Measurements from ENCODE around the gene MATN3.

The MATN3 gene

GRCh38 chr2:20035955-20036666, 23.6 kb upstream of the MATN3 start:
- no peak for FAIRE-seq

GRCh38 chr2:20034821-20035220, 22.4 kb upstream of the MATN3 start:
- FAIRE-seq, result no peak

- FAIRE-seq, result no peak
These were observed 21.8 kb upstream of the MATN3 start for GRCh38 chr2:20034218-20034617.

DNA sequence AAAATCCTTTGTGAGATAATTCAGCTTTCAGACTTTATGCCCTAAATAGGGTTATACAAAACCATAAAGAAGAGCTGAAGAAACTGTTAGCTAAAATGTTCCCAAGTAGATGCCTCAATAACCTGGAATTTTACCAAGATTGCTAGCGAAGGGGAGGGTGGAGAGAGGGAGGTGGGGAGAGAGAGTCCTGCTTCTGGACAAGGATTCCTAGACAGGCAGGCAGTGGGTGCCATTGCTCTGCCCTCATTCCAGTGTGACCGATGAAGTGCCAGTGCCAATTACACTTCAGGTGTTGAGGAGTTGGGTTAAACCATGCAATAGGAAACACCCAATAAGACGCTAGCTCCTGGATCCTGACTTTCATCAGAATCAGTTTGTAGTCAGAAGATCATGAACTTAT, 20.9 kb upstream of the MATN3 start:
- FAIRE-seq, result no peak

- FAIRE-seq, result no peak
These were observed 17.8 kb upstream of the MATN3 start for GRCh38 chr2:20030224-20030623.

DNA sequence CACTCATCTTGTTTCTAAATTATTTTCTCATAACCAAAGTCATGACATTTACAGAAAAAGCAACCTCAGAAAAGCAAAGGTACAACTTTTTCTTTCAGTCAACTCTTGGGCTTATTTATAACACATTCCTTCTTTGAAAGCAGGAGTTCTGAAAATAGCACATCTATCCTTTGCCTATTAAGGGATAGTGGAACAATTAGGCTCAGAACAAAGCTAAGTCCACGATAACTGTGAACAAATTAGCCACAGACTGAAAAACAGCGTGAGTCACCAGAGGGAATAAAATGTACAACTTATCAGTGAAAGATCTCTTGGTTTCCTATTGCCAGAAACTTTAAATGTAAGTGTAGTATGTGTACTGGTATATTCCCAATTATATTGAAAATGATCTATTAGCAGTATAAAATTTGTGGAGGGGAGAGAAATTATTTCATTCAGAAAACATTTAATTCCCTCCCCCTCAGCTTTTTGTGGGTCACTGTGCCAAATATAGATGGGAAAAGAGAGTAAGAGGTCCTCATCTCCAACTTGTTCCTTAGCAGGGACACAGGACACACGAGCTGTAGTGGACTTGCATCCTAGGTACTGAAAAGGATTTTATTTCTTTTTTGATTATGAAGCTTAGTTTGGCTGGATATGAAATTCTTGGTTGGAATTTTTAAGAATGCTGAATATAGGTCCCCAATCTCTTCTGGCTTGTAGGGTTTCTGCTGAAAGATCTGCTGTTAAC, 15.4 kb upstream of the MATN3 start:
- FAIRE-seq, result no peak

DNA sequence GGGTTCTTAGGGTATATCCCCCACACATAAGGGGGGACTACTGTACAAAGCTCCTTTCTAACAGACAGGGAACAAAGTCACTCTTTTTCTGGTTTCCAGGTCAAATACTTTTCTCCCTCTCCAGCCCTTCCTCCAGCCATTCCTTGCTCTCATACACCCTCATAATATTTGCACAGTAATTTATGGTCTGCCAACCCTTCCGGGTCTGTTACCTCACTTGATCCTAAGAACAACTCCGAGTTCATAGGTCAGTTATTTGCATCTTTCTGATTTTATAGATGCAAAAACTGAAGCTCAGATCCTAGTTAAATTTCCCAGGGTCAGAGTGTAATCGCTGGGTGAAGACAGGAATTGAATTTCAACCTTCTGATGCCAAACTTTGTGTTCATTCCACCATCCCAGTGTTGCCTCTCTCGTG, 14.8 kb upstream of the MATN3 start:
- FAIRE-seq, result no peak

GRCh38 chr2:20025065-20025786, 12.8 kb upstream of the MATN3 start:
- FAIRE-seq, result no peak

GRCh38 chr2:20023688-20024087, 11.2 kb upstream of the MATN3 start:
- no peak for FAIRE-seq

DNA sequence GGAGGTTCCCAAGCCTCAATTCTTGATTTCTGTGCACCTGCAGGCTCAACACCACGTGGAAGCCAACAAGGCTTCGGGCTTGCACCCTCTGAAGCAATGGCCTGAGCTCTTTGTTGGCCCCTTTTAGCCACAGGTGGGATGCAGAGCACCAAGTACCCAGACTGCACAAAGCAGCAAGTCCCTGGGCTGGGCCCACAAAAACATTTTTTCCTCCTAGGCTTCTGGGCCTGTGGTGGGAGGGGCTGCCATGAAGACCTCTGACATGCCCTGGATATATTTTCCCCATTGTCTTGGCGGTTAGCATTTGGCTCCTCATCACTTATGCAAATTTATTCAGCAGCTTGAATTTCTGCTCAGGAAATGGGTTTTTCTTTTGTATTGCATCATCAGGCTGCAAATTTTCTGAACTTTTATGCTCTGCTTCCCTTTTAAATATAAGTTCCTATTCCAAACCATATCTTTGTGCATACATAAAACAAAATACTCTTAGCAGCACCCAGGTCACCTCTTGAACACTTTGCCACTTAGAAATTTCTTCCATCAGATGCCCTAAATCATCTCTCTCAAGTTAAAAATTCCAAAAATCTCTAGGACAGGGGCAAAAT, 9.0 kb upstream of the MATN3 start:
- FAIRE-seq, result no peak

DNA sequence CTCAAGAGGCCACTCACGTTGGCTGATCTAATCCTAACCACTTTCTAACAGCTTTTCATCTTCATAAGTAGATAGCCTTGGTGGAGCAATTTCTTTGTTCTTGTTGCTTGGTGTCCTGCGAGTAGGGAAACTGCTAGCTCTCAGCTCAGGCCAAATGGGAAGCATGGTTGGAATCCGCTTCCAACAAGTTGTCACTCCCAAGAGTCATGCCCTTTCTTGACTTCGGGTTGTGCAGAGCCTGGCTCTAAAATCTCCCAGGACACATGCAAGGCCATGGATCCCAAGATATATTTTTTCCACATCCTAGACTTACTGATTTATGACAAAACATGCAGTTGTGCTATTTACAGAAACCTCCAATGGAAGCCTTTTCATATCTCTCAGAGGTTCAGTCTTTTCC, 7.3 kb upstream of the MATN3 start:
- no peak for FAIRE-seq

- FAIRE-seq, result no peak
These were observed 6.2 kb upstream of the MATN3 start for GRCh38 chr2:20018601-20019152.

DNA sequence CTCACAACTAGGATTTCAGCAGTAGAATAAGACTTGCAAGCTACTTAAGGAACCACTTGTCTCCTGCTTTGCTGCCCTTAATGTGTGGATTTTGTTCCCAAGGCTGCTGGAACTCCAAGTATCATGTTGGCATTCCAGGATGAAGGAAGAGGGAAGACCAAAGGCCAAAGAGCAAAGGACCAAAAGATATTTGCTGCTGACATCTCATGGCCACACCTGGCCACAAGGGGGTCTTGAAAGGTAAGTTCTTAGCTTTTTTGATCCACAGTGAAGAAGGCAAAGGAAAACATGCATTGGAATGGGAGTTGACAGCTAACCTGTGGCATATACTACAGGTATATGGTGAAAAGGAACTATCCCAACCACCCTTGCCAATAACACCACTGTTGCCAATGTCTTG, 3.9 kb upstream of the MATN3 start:
- FAIRE-seq, result no peak

- FAIRE-seq, result no peak
These were observed 3.1 kb upstream of the MATN3 start for GRCh38 chr2:20015482-20016083.

DNA sequence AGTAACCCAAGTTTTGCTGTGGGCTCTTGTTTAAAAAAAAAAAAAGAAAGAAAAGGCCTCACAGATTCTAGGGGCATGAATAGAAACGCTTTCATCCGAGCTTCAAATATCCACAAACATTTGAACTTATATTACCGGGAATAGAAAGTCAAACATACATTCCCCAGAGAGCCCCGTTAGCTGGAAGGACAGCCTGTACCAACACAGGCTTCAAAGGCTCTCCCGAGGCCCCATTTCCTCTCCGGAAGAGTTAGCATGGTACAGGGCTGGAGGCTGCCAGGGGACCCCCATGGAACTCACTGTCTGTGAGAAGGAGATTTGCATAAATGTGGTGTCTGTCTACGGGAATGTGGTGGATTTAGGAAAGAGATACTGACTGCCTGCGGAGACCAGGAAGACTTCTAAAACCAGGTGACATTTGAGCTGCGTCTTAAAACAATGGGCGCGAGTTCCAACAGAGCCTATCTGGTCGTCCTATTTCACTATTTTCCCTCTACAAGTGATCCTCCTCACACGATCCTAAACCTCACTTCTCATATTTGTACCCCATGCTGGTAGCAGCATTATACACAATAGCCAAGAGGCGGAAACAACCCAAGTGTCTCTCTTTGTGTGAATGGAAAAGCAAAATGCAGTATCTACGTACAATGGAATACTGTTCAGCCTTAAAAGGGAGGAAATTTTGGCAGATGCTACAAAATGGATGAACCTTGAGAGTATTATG, 820 bp upstream of the MATN3 start:
- FAIRE-seq, result no peak

DNA sequence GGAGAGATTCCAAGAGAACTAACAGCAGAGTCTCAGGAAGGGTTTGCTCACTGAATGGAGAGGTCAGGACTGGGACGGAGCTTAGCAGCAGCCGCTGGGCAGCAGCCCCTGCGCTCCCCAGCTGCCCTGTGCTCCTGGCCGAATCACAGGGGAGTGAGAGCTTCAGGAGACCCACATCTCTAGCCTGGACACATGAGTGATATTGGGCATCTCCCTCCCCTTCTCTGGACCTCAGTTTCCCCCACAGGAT, 511 bp downstream of the MATN3 start:
- FAIRE-seq, result no peak

GRCh38 chr2:20011276-20012031, 1.0 kb downstream of the MATN3 start:
- FAIRE-seq, result no peak

DNA sequence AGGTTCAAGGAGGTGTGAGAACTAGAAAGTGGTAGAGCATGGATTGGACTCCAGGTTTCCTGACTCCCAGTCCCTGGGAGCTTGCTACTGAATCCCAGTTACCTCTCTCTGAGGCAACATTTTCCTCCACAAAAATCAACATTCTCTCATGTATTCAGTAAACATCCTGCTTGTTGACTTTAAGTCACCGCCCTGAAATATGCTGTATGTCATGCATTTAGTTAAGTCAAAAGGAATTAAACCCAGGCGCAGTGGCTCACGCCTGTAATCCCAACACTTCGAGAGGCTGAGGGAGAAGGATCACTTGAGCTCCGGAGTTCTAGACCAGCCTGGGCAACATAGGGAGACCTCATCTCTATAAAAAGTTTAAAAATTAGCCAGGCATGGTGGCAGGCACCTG, 3.8 kb downstream of the MATN3 start:
- no peak for FAIRE-seq

GRCh38 chr2:20005891-20006470, 6.5 kb downstream of the MATN3 start:
- FAIRE-seq, result no peak

DNA sequence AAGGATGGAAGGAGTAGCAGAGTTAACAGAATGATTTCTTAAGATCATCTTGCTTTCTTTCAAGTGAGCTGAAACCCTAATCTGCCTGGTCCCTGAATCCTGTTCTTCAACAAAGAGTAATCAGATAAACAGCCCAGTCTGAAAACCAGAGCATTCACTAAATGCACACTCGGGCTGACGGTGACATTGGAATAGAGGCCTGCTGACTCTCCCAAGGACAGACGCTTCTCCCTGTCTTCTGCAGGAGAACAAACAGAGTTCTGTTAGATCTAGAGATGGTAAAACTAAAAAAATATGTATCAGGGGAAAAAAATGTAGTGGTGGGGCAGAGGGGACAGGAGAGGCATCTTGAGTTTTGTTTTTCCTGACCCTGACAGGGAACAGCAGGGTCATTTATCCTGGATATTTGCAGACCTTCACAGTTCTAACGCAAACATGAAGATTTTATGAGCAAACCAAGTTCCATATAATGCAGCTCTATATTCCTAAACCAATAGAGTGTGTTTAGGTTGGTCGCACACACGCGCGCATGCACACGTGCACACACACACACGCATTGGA, 7.3 kb downstream of the MATN3 start:
- no peak for FAIRE-seq

DNA sequence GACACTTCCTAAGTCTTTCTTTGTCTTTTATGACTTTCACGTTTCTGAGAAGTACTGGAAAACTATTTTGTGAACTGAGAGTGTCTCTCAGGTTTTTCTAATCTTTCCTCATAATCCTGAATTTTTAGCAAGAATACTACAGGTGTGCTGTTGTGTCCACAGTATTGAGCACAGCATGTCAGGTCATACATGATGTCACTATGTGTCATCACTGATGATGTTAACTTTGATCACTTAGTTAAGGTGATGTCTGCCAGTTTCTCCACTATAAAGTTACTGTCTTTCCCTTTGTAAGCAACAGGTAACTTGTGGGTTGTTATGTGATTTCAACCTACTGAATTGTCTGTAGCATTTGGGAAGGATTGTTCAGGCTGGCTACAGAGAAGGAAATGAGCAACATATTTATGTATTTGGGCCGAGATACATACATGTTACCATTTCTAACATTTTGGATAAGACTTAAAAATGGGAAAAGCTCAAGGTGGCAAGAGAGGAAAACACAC, 11.1 kb downstream of the MATN3 start:
- no peak for FAIRE-seq
